Retina (tissue), 1 donor: ENCODE data around the gene CMTM6.
"Not testable (repeated sequence)": the region's sequence is repeated elsewhere in the genome, so short reads cannot be mapped to it uniquely, and the experiment has no call there.

ENCODE experiments used
- DNase-seq: peaks from one replicate; pipeline ENCODE4 v3.0.0-alpha.2; 2016

CMTM6 gene

GRCh38 chr3:32502118-32502945 lies at the start of gene CMTM6:
TSS of gene CMTM6 (minus strand) at chr3:32502852. CDS start at chr3:32502745, 107 bp downstream.
- DNase-seq: peak; percentile 94

GRCh38 chr3:32552013-32552412 lies 49.4 kb upstream of the CMTM6 start:
- no peak for DNase-seq

GRCh38 chr3:32551496-32551895 lies 48.8 kb upstream of the CMTM6 start:
- no peak for DNase-seq

GRCh38 chr3:32551087-32551486 lies 48.4 kb upstream of the CMTM6 start:
- DNase-seq: no peak

- no peak for DNase-seq
Observed at GRCh38 chr3:32545305-32545704, 42.7 kb upstream of the CMTM6 start.

GRCh38 chr3:32544894-32545293 lies 42.2 kb upstream of the CMTM6 start:
- no peak for DNase-seq

- DNase-seq: no peak
Observed at GRCh38 chr3:32542807-32543206, 40.2 kb upstream of the CMTM6 start.

GRCh38 chr3:32540899-32541298 lies 38.2 kb upstream of the CMTM6 start:
- no peak for DNase-seq

GRCh38 chr3:32532434-32532833 lies 29.8 kb upstream of the CMTM6 start:
- no peak for DNase-seq

GRCh38 chr3:32531010-32531647 lies 28.5 kb upstream of the CMTM6 start:
- DNase-seq: no peak

- DNase-seq: no peak
Observed at GRCh38 chr3:32525720-32526119, 23.1 kb upstream of the CMTM6 start.

GRCh38 chr3:32522682-32523081 lies 20.0 kb upstream of the CMTM6 start:
- no peak for DNase-seq

GRCh38 chr3:32518921-32519320 lies 16.3 kb upstream of the CMTM6 start:
- DNase-seq: not testable (repeated sequence)

- DNase-seq: not testable (repeated sequence)
Observed at GRCh38 chr3:32516751-32517150, 14.1 kb upstream of the CMTM6 start.

GRCh38 chr3:32511005-32511404 lies 8.4 kb upstream of the CMTM6 start:
- DNase-seq: no peak

GRCh38 chr3:32510075-32510724 lies 7.5 kb upstream of the CMTM6 start:
- DNase-seq: peak; percentile 57

- DNase-seq: no peak
Observed at GRCh38 chr3:32508711-32509110, 6.1 kb upstream of the CMTM6 start.

- DNase-seq: no peak
Observed at GRCh38 chr3:32506466-32506865, 3.8 kb upstream of the CMTM6 start.

GRCh38 chr3:32502946-32503286 lies 264 bp upstream of the CMTM6 start:
- DNase-seq: no peak

- no peak for DNase-seq
Observed at GRCh38 chr3:32501783-32502117, 902 bp downstream of the CMTM6 start.

- peak; percentile 32 for DNase-seq
Observed at GRCh38 chr3:32500880-32501782, 1.5 kb downstream of the CMTM6 start.

- no peak for DNase-seq
Observed at GRCh38 chr3:32500231-32500630, 2.4 kb downstream of the CMTM6 start.

- no peak for DNase-seq
Observed at GRCh38 chr3:32499585-32499984, 3.1 kb downstream of the CMTM6 start.
